Neural progenitor cell (in vitro differentiated cells): ENCODE measurements around the gene SCMH1. TPM values are rescaled to one million over a fixed set of nuclear protein-coding genes. Genes with fewer than 3 reads are reported as not detected.

Experiments
- DNase-seq: peaks from one replicate; pipeline ENCODE4 v3.0.0-alpha.2; 2016; ENCODE audit warnings: low spot score
- H2AFZ ChIP-seq: fragments of 200-600 bp; sonication (generic); replicated peaks from 2 replicates; pipeline ENCODE4 v1.6.1; 2016; ENCODE audit warnings: antibody characterized with exemption
- H3F3A ChIP-seq: fragments of 200-600 bp; sonication (generic); 2 replicates; pipeline ENCODE4 v1.6.1; 2016; ENCODE audit warnings: antibody characterized with exemption, low read depth
- H3K27ac ChIP-seq: fragments of 200-600 bp; sonication (generic); 2 replicates; pipeline ENCODE4 v1.5.1; 2016; ENCODE audit warnings: mild to moderate bottlenecking
- H3K27me3 ChIP-seq: fragments of 200-600 bp; sonication (generic); 2 replicates; pipeline ENCODE4 v1.6.1; 2016; ENCODE audit warnings: mild to moderate bottlenecking, moderate library complexity
- H3K36me3 ChIP-seq: fragments of 200-600 bp; sonication (generic); 2 replicates; pipeline ENCODE4 v1.5.1; 2016
- H3K4me1 ChIP-seq: fragments of 200-600 bp; sonication (generic); 2 replicates; pipeline ENCODE4 v1.6.1; 2016; ENCODE audit warnings: mixed run types
- H3K4me2 ChIP-seq: fragments of 200-600 bp; sonication (generic); 2 replicates; pipeline ENCODE4 v1.6.1; 2016
- H3K4me3 ChIP-seq: fragments of 200-600 bp; sonication (generic); 2 replicates; pipeline ENCODE4 v1.5.1; 2016
- H3K79me2 ChIP-seq: fragments of 200-600 bp; sonication (generic); 2 replicates; pipeline ENCODE4 v1.6.1; 2016; ENCODE audit warnings: low read depth
- H3K9ac ChIP-seq: fragments of 200-600 bp; sonication (generic); 2 replicates; pipeline ENCODE4 v1.6.1; 2016
- H3K9me3 ChIP-seq: fragments of 200-600 bp; sonication (generic); 2 replicates; pipeline ENCODE4 v1.5.1; 2016; ENCODE audit warnings: low read depth
- H4K20me1 ChIP-seq: fragments of 200-600 bp; sonication (generic); 2 replicates; pipeline ENCODE4 v1.6.1; 2016; ENCODE audit warnings: low read depth
- H3K27ac Mint-ChIP-seq: 3 replicates; pipeline ENCODE4 v1.8.0; 2021; ENCODE audit warnings: mixed read lengths
- H3K27me3 Mint-ChIP-seq: 2 replicates; pipeline ENCODE4 v1.8.0; 2022; ENCODE audit warnings: low read depth, mild to moderate bottlenecking, inconsistent platforms, moderate library complexity, mixed read lengths; ENCODE audit not compliant: insufficient read depth
- H3K36me3 Mint-ChIP-seq: 3 replicates; pipeline ENCODE4 v1.8.0; 2021; ENCODE audit warnings: mixed read lengths
- H3K4me1 Mint-ChIP-seq: 3 replicates; pipeline ENCODE4 v1.8.0; 2021; ENCODE audit warnings: mixed read lengths
- H3K4me3 Mint-ChIP-seq: 3 replicates; pipeline ENCODE4 v1.8.0; 2021; ENCODE audit warnings: mild to moderate bottlenecking, moderate library complexity, mixed read lengths
- H3K9me3 Mint-ChIP-seq: 3 replicates; pipeline ENCODE4 v1.8.0; 2020; ENCODE audit warnings: mixed read lengths
- CTCF ChIP-seq: fragments of 200-600 bp; sonication (generic); IDR thresholded peaks from 2 replicates; pipeline ENCODE4 v1.5.1; 2017; ENCODE audit warnings: antibody characterized with exemption, mild to moderate bottlenecking
- EZH2 ChIP-seq: fragments of 200-600 bp; sonication (generic); IDR thresholded peaks from 2 replicates; pipeline ENCODE4 v1.6.1; 2017; ENCODE audit warnings: antibody characterized with exemption, mild to moderate bottlenecking, moderate library complexity
- EZH2phosphoT487 ChIP-seq: fragments of 200-600 bp; sonication (generic); IDR thresholded peaks from 2 replicates; pipeline ENCODE4 v1.6.1; 2017; ENCODE audit warnings: antibody characterized with exemption
- total RNA-seq: library from RNA; depleted of rRNA; stranded (reverse); fragments of >200 nt; gene quantifications from 2 replicates; pipeline ENCODE4 v1.2.3, GENCODE V29; 2015; ENCODE audit warnings: low replicate concordance

The SCMH1 gene
- total RNA-seq, 1 donor from 2014 or later, result 16.1 TPM

- Mint-ChIP-seq H3K36me3 (peaks cover 18% of the 10 kb centered on the region), H3K4me1 (no peaks in the 10 kb centered on the region), H3K27me3 (no peaks in the 10 kb centered on the region), H3K27ac (no peak overlapping the region), H3K9me3 (no peaks in the 10 kb centered on the region), H3K4me3 (no peak overlapping the region)
- no peak overlapping the region for H3K9ac ChIP-seq
- H3K79me2 ChIP-seq, result no peaks in the 10 kb centered on the region
- no peak overlapping the region for H2AFZ ChIP-seq
- H3K9me3 ChIP-seq, result no peaks in the 10 kb centered on the region
- H3K4me2 ChIP-seq, result no peak overlapping the region
- H3F3A ChIP-seq, result no peaks in the 10 kb centered on the region
- no peak overlapping the region for H3K27ac ChIP-seq
- no peaks in the 10 kb centered on the region for H3K27me3 ChIP-seq
- no peaks in the 10 kb centered on the region for H3K4me1 ChIP-seq
- no peak for DNase-seq
- TF ChIP-seq CTCF (no peak), EZH2 (no peak), EZH2phosphoT487 (no peak)
- no peaks in the 10 kb centered on the region for H4K20me1 ChIP-seq
- no peak overlapping the region for H3K4me3 ChIP-seq
- H3K36me3 ChIP-seq, result no peaks in the 10 kb centered on the region
Measured at GRCh38 chr1:41041614-41042270, 200.4 kb downstream of the SCMH1 start.

- Mint-ChIP-seq H3K9me3 (no peaks in the 10 kb centered on the region), H3K4me1 (no peaks in the 10 kb centered on the region), H3K36me3 (peaks cover 23% of the 10 kb centered on the region), H3K27me3 (no peaks in the 10 kb centered on the region), H3K27ac (no peak overlapping the region), H3K4me3 (no peak overlapping the region)
- no peak for DNase-seq
- TF ChIP-seq CTCF (peak; percentile 11), EZH2phosphoT487 (no peak)
- Histone ChIP-seq H3F3A (no peaks in the 10 kb centered on the region), H3K4me2 (no peak overlapping the region), H3K4me1 (no peaks in the 10 kb centered on the region), H3K36me3 (no peaks in the 10 kb centered on the region), H3K27ac (no peak overlapping the region), H3K27me3 (no peaks in the 10 kb centered on the region), H3K4me3 (no peak overlapping the region), H4K20me1 (no peaks in the 10 kb centered on the region), H3K9me3 (no peaks in the 10 kb centered on the region), H3K79me2 (no peaks in the 10 kb centered on the region), H2AFZ (no peak overlapping the region), H3K9ac (no peak overlapping the region)
Measured at GRCh38 chr1:41038110-41038509, 204.0 kb downstream of the SCMH1 start.

- TF ChIP-seq EZH2phosphoT487, result no peak
- TF ChIP-seq EZH2, result no peak
- no peak for TF ChIP-seq CTCF
- no peaks in the 10 kb centered on the region for H3F3A ChIP-seq
- no peak overlapping the region for H3K4me3 ChIP-seq
- no peaks in the 10 kb centered on the region for H3K4me1 Mint-ChIP-seq
- no peaks in the 10 kb centered on the region for H3K36me3 ChIP-seq
- no peaks in the 10 kb centered on the region for H3K27me3 Mint-ChIP-seq
- no peaks in the 10 kb centered on the region for H3K27me3 ChIP-seq
- H4K20me1 ChIP-seq, result no peaks in the 10 kb centered on the region
- peaks cover 25% of the 10 kb centered on the region for H3K36me3 Mint-ChIP-seq
- no peak for DNase-seq
- no peaks in the 10 kb centered on the region for H3K79me2 ChIP-seq
- no peak overlapping the region for H2AFZ ChIP-seq
- no peaks in the 10 kb centered on the region for H3K9me3 Mint-ChIP-seq
- no peak overlapping the region for H3K9ac ChIP-seq
- H3K27ac ChIP-seq, result no peak overlapping the region
- no peak overlapping the region for H3K4me2 ChIP-seq
- H3K4me1 ChIP-seq, result no peaks in the 10 kb centered on the region
- no peaks in the 10 kb centered on the region for H3K9me3 ChIP-seq
- H3K4me3 Mint-ChIP-seq, result no peak overlapping the region
- H3K27ac Mint-ChIP-seq, result no peak overlapping the region
Measured at GRCh38 chr1:41037116-41037903, 204.8 kb downstream of the SCMH1 start.
